Skeletal muscle cell (primary cell): ENCODE data around the gene FAM131A.

ENCODE experiments used
- DNase-seq: peaks from one replicate; pipeline ENCODE4 v3.0.0-alpha.2; 2010; ENCODE audit warnings: low read depth
- H3K4me3 ChIP-seq: 2 replicates; pipeline ENCODE4 v1.5.1; 2011; ENCODE audit warnings: low read depth, mild to moderate bottlenecking, control low read depth, low read length, moderate library complexity

FAM131A gene

DNA sequence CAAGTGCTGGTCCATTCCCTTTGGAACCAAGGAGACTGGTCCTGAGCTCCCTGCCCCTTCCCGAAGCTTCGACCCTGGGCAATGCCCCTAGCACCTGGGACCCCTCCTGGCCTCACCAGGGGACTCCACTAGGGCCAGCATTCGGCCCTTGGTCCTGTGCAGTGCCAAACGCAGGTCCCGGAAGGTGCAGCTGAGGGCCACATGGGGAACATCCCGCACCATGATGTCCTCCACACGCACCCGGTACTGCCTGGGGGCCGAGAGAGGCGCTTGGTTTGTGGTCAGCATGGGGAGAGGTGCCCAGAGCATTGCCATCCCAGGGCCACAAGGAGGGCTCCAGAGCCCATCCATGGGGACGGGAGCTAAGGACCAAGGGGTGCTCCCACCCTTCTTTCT is 16.1 kb downstream of the FAM131A start:
- DNase-seq = no peak
- H3K4me3 ChIP-seq = no peak overlapping the region

DNA sequence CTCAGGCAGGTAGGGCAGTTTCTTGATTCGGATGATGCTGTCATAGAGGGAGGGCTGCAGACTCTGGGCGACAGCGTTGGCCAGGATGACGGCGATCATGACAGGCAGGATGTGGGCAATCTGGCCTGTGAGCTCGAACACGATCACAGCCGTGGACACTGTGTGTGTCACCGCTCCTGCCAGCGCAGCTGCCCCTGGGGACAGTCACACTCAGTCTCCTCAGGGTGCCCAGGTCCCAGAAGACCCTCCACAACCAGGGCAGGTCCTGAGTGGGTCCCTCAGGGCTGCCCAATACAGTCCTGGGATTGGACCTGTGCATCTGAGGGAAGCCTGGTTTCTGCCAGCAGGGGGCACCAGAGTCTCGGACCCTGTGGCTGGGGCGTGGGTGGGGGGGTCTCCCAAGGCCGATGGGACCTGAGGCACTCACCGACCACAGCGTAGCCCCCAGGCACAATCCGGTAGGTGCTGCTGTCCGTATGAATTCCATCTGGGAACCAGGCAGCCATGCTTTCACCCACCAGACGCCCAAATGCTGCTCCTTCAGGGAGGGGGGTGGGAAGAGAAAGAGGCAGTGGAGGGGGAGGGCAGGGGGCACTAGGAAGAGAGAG is 16.8 kb downstream of the FAM131A start:
- no peak overlapping the region for H3K4me3 ChIP-seq
- no peak for DNase-seq

DNA sequence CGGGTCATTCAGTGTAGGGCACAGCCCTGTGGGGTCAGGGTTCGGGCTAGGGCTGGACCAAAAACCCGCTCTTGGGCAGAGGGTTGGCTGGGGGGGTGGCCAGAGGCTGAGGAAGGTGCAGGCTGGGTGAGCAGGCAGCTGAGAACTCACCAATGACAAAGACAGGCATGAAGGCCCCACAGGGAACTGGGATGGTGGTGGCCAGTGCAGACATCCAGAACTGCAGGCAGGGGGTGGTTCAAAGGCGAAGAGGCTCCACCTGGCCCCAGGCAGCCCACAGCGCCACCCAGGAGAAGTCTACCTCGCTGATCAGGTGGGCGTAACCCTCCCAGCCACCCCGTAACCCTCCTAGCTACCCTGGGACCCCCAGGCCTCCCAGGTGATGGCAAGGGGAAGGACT is 17.4 kb downstream of the FAM131A start:
- no peak overlapping the region for H3K4me3 ChIP-seq
- DNase-seq = no peak

DNA sequence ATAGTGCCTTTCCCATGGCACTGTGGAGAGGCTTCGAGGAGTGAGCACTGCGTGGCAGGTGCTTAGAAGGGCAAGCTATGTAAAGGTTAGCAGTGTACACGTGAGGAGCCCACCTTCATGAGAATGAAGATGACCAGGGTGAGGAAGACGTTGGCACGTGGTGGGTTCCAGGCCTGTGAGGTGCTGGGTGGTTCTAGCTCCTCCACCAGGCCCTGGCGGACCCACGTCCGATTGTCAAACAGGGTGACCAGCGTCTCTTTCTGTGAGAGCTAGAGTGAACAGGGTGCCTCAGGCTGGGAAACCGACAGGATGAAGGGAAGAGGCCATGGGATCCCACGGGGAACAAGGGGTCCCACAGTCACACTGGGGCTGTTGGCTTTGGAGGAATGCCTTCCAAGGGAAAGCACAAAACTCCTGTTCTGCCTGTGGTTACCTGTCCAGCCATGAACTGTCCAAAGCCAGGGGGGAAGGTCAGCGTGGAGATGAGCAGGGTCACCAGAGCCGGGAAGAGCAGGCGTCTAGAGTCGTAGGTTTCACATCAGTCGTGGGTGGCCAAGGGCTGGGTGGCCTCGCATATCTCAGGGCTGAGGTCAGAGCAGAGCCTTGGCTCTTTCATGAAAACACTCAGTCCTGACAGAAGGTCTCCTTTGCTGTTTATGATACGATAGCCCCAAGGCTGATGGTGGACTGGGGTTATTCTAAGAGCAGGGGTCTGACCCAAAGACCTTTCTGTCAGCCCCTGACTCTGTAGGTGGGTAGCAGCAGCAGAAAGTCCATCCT is 18.1 kb downstream of the FAM131A start:
- no peak for DNase-seq
- H3K4me3 ChIP-seq = no peak overlapping the region

DNA sequence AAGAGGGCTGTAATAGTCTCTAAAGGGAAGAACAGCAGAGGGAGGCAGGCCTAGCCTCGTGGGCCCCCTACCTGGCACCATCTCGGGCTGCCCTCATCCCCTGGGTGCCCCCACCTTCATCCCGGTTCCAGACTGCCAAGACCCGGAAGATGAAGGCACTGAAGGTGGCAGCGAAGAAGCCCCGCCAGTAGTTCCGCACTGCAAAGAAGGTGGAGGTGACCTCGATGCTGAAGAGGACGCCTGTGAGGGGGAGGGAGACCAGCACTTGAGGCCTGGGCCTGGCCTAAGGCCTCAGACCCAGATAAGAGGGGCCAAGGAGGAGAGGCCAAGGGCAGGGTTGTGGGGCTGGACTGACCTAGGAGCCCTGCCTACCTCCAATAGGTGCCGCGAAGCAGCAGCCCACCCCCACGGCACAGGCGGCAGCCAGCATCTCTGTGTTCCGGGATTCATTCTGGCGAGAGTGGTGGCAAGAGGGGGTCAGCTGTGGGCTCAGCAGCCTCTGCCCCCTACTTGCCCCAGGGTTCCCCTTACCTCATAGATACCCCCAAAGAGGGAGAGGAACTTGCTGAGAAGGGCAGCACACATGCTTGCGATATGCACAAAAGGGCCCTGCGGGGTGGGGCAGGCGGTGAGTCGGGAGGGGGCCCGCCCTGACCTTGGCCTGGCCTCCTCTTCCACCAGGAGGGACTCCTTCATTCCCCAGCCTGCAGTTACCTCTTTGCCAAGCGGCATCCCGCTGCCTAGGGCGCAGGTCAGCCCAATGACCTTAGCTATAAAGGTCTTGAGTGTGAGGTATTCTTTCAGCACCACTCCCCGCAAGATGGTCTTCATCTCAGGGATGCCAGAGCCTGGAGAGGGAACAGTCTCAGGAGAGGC is 20.1 kb downstream of the FAM131A start:
- no peak for DNase-seq
- H3K4me3 ChIP-seq = no peak overlapping the region

DNA sequence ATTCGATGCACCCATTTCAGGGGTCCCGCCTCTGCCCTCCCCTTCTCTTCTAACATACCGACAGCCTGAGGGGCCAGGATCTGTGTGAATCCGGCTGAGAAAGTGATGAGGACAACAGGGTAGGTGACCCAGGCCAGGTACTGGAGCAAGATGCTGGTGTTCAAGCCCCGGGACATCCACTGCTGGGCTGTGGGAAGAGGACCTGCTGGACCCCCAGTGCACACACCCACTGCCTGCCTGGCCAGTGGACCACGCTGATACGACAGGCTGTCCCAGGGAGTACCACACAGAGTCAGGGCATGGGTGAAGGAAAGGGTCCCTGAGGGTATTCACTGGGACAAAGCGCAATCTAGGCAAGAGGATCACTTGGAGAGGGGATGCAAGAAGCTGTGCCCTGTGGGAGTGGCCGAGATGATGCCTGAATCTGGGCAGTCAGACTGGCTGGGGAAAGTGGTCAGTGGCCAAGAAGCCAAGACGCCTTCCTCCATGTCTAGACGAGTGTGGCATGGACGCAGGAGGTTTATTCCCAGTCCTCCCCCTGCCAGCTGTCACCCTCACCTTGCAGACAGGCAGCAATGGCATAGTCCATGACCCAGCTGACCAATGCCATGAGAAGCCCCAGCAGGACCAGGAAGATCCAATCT is 20.8 kb downstream of the FAM131A start:
- no peak overlapping the region for H3K4me3 ChIP-seq
- DNase-seq = no peak

DNA sequence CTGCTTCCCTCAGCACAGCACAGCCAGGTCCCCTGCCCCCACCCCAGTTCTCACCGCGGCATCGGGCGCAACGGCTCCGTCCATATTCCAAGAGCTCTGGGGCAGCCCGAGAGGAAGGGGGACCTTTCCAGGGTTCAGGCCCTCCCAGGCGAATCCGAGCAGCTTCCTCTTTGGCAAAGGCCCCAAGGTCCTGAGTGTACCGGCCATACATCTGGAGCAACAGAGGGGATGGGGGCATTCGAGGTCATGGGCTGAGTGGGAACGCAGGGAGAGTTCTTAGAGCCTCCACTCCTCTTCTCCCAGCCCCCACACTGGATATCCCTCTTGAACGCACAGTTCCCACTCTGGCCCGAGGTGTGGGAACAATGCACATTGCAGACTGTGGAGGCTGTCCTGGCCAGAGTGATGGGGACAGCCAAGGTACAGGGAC is 21.5 kb downstream of the FAM131A start:
- no peak overlapping the region for H3K4me3 ChIP-seq
- no peak for DNase-seq

DNA sequence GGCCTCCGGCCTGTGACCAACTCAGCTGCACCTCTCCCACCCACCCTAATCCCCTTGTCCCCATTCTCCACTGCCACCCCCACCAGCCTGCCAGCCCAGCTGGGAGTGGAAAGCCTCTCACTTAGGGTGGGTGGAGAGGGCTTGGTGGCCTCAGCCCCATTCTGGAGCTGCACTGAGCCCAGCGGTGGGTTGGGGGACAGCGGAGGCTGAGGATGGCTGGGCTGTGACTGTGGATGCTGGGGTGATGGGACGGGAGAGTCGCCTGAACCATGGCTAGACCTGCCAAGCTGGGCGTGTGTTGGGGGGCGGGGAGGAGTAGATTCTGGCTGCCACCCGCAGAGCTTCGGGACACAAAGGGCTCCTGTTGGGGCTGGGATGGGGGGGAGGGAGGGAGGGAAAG is 22.2 kb downstream of the FAM131A start:
- DNase-seq = no peak
- no peak overlapping the region for H3K4me3 ChIP-seq

DNA sequence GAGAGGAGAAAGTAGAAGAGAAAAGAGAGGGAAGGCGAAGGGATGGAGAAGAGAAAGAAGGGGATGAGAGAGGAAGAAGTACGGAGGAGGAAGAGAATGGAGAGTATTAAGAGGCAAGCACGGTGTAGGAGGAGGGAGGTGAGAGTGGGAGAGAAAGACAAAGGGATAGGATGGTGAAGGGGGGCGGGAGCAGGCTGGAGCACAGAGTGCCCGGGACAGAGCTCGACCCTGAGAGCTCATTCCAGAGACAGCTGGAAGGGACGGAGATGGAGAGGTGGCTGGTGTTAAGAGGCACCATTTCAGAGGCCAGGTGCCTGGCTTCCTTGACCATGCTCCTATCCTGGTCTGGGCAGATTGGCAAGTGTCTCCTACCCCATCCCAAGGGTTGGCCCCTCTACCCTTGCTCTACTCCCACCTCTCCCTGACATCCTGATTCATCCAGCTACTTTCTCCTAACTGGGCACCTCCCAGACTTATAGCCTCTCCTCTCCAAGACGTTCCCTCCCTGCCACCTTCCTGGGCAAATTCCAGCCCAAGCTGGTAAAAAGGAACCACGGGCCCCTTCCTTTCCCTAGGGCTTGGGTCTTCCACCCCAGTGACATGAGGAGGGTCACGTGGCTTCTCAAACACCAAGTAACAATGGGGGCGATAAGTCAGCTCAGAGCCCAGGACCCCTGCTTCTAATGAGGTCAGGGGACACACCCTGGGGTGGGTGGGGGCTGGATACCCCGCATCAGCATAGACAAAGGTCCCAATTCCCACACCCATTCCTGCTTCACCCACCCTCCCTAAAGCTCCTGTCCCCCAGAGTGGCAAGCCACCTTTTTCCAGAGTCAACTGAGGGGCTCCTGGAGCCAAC is 22.9 kb downstream of the FAM131A start:
- peak overlapping the region; percentile 85 for H3K4me3 ChIP-seq
- no peak for DNase-seq

DNA sequence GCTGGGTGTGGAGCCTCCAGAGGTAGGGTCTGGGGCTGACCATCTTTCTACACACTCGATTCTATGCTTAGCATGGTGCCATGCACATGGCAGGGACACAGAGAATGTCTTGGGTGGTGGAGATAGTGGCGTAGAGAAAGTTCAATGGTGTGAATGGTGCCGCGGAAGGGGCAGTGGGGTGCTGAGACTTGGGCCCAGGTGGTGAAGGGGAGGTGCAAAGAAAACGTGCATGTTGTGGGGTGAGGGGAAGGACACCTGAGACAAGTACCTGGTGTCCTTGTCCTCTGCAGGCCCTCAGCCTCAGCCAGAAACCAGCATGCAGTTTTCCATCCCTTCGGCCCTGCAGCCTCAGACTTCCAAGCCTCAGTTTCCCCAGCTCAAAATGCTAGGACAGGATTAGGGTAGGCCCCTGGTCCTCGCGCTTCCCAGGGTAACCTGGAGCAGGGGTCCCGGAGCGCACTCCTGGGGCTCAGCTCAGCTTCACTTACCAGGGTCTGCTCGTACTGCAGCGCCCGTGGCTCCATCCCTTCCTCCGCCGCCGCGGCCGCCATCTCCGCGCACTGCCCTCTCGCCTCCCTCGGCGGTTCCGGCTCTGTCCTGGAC is 23.6 kb downstream of the FAM131A start:
- H3K4me3 ChIP-seq = peak overlapping the region; percentile 85
- no peak for DNase-seq

DNA sequence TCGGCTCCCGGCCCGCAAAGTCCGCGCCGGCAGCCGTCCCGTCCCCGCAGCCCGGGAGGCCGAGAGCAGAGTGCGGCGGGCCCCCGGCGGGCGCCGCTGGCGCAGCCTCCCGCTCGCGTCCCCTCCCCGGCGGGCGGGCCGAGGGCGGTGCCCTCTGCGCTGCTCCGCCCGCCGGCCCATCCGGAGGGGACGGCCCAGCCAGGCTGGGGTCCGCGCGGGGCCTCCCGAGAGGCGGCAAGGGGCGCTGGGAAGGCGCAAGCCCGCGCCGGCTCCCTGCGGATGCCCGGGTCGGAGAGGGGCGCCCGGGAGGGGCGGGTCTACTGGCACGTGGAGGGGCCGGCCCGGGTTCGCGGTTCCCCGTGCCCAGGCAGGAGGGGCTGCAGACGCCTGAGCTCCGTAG is 24.1 kb downstream of the FAM131A start, which contains the start of the genes CLCN2 and POLR2H:
TSS of gene CLCN2 (minus strand) at position 74 of the 400 bp plus-strand sequence. CDS start 126 bp downstream, outside the sequence.
TSS of gene POLR2H (plus strand) at position 179 of the 400 bp plus-strand sequence. CDS start 1,783 bp downstream, outside the sequence.
- DNase-seq = no peak
- peak within 1 kb of the TSS; percentile 85 for H3K4me3 ChIP-seq

DNA sequence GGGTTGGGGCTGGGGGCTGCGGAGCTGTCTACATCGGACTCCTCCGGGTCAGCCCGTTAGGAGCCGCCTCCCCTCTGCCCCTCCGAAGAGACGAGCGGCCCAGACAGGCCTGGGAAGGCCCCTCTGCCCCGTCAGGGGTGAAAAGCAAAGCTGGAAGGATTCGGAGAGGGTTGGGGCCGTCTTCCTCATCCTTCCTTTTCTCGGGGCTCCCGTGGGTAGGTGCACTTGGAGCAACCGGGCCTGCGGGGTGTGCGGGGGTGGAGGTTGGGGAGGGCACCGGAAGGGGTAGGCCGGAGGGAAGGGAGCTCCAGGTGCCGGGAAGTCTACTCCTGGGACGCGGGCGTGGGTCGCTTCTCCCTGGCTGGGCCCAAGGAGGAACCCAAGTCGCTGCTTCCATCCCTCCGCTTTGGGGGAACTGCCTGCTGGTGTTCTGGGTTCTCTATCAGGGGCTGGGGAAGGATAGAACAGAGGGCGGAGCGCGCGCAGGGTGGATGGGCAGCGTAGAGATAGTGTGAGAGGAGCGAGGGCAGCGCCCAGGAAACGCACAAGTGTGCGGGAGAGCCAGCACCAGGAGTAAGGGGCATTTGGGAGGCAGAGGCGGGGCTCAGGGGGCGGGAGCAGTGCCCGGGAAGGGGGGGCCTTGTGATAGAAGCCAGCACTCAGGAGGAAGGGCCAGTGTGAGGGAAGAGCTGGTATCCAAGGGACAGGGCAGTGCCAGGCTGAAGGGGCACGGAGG is 24.7 kb downstream of the FAM131A start:
- peak overlapping the region; percentile 85 for H3K4me3 ChIP-seq

DNA sequence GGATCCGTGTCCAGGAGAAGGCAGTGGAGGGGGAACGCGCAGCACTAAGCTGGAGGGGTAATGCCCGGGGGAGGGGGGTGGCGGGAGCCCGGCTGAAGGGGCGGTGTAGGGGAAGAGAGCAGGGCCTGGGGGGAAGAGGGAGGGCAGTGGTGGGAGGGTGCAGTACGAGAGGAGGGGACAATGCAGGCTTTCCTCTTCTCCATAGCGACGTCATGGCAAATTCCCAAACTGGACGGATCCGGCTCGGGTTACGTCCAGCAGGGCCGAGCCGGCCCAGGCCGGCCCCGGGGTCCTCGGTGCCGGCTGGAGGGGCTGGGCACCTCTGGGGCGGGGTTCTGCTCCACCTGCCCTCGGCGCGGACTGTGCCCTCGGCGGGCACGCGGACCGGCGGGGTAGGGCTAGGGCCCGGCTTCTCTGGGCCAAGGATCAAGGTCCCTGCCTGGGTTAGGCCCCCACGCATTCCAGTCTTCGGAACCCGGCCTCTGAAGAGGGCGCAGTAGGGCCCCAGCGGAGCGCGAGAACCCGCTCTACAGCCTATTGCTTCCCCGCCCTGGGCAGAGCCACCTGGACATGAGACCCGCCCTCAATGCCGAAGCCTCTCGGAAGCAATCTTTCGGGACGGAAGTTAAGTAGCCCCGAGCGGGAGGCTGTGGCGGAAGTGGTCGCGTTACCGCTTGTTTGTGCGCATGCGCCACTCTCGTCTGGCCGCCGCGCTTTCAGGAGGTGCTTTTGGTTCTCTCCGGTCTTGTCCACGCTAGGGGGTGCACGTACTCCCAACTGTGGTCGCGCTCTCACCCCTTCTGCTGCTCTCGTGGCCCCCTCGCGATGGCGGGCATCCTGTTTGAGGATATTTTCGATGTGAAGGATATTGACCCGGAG is 25.5 kb downstream of the FAM131A start:
- DNase-seq = peak; percentile 90
- peak overlapping the region; percentile 85 for H3K4me3 ChIP-seq

More for the DNA sequence above, 24.7 kb downstream of the FAM131A start:
- no peak for DNase-seq

DNA sequence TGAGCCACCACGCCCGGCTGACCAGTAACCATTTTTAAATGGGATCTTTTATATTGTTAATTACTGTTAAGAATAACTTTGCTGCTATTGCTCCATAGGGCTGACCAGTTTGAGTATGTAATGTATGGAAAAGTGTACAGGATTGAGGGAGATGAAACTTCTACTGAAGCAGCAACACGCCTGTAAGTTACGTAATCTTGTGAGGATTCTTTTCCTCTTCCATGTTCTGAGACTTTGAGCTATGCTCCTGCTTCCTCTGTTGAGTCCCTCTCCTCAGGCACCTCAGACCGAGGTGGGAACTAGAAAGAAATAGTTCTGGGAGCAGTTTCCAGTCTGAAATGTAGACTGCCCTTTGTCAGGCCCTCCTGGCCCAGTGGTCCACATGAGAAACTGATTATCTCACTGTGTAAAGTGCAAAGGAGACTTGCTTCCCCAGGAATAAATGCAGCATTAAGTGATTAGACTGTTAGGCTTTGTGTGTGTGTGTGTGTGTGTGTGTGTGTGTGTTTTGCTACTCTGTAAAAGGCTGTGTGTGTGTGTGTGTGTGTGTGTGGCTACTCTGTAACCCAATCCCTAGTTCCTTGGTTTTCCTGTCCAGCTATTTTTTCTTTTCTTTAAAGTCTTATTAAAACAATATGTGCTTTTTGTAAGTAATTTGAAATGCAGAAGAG is 29.4 kb downstream of the FAM131A start:
- no peak overlapping the region for H3K4me3 ChIP-seq
- no peak for DNase-seq

DNA sequence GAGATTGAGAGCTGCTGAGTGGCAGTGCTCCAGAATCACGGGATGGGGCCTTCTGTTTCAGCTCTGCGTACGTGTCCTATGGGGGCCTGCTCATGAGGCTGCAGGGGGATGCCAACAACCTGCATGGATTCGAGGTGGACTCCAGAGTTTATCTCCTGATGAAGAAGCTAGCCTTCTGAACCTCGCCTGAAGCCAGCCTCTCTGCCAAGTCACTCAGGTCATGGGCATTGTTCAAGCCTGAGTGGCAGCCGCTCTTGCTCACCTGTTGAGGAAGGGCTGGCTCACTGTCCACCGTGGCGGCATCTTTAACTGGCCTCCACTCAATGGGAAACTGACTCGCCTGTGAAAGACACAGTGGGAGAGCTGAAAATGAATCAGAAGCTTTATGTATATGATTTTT is 30.7 kb downstream of the FAM131A start:
- H3K4me3 ChIP-seq = no peak overlapping the region
- no peak for DNase-seq

DNA sequence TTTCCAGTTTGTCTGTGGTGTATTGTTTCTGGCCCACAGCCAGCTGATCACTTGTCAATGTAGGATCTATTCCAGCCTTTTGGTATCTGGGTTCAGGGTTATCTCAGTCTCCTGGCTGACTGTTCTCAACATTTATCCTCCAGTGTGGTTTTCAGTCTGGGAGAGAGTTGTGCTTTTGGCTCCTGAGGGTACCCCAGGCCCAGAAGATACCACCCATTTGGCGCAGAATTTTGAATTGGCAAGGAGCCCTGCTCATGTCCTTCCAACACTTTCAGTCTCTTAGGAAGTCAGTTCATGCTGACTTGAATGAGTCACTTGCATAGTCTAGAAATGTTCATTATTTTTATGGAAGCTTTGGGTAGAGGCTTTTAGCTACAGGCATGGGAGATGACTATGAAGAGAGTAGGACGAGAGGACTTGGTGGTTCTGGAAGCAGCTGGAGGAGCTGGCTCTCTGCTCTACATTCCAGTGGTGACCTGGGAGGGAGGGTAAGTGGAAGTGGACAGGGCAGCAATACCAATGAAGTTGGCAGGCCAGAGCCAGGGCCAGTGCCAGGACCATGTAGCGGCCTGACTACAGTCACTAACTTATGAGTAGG is 31.3 kb downstream of the FAM131A start:
- no peak overlapping the region for H3K4me3 ChIP-seq
- no peak for DNase-seq
